GM12878 (cell line): ENCODE results near the gene MXD1. TPM values are rescaled to one million over a fixed set of nuclear protein-coding genes. Genes with fewer than 3 reads are reported as not detected.

Source experiments
- ATAC-seq: fragments of 200-7000 bp; cut with Tn5 transposase; 3 replicates; pipeline ENCODE4 v1.9.1; 2020; ENCODE audit warnings: mild to moderate bottlenecking, moderate library complexity
- BruUV-seq: library from RNA; stranded (reverse); fragments of 400-500 nt; replicated peaks from 2 replicates; lab custom pipeline; 2021; lab: Mats Ljungman, UMichigan
- CTCF ChIA-PET: fragments of 300-600 bp; sonication (Branson Sonifier 250); formaldehyde crosslinking; extraction: SDS; loops from one replicate; lab custom pipeline; 2021; ENCODE audit warnings: inconsistent platforms; lab: Yijun Ruan, JAX
- POLR2A ChIA-PET: fragments of 350-600 bp; formaldehyde crosslinking; extraction: SDS; loops from one replicate; lab custom pipeline; 2021; ENCODE audit warnings: inconsistent platforms; lab: Charles Lee
- RAD21 ChIA-PET: fragments of 300-600 bp; sonication (Branson Sonifier 250); formaldehyde crosslinking; loops from one replicate; lab custom pipeline; 2023; ENCODE audit warnings: antibody characterized with exemption; ENCODE audit not compliant: unreplicated experiment; lab: Charles Lee
- SMC1A ChIA-PET: fragments of 300-600 bp; sonication (Branson Sonifier 250); formaldehyde crosslinking; loops from one replicate; lab custom pipeline; 2023; ENCODE audit not compliant: unreplicated experiment, uncharacterized antibody; lab: Charles Lee
- DNase-seq: peaks from one replicate; pipeline ENCODE4 v3.0.0-alpha.2; 2011; ENCODE audit warnings: low read depth, low spot score
- FAIRE-seq: peaks from 3 replicates; lab custom pipeline; 2011; peaks lifted over from hg19 to GRCh38; lab: Jason Lieb, UNC
- H2AFZ ChIP-seq: 2 replicates; pipeline ENCODE4 v1.6.0; 2011; ENCODE audit warnings: low read depth, low read length, control low read depth; ENCODE audit not compliant: control insufficient read depth
- H3K27ac ChIP-seq: 2 replicates; pipeline ENCODE4 v1.5.1; 2011; ENCODE audit warnings: control low read depth; ENCODE audit not compliant: control insufficient read depth, insufficient read depth
- H3K27me3 ChIP-seq, 2 experiments: replicated peaks in 1 of 2; 2 replicates each; pipeline versions ENCODE4 v1.6.0 to v1.6.1; 2011; ENCODE audit warnings: low read length in 1 of 2; ENCODE audit not compliant: control insufficient read depth in 2 of 2, insufficient read depth in 2 of 2
- H3K36me3 ChIP-seq, 2 experiments: 2 replicates each; pipeline ENCODE4 v1.5.1; 2011; ENCODE audit warnings: low read length in 1 of 2; ENCODE audit not compliant: control insufficient read depth in 2 of 2, insufficient read depth in 2 of 2
- H3K4me1 ChIP-seq: 2 replicates; pipeline ENCODE4 v1.6.1; 2011; ENCODE audit warnings: mild to moderate bottlenecking, low read length, moderate library complexity, mixed read lengths; ENCODE audit not compliant: control insufficient read depth, insufficient read depth
- H3K4me2 ChIP-seq: 2 replicates; pipeline ENCODE4 v1.6.0; 2011; ENCODE audit warnings: control low read depth; ENCODE audit not compliant: control insufficient read depth, insufficient read depth
- H3K4me3 ChIP-seq: fragments of 200-600 bp; sonication (generic); 2 replicates; pipeline ENCODE4 v1.5.1; 2016
- H3K79me2 ChIP-seq: 2 replicates; pipeline ENCODE4 v1.6.0; 2011; ENCODE audit warnings: low read length; ENCODE audit not compliant: control insufficient read depth, insufficient read depth
- H3K9ac ChIP-seq: 2 replicates; pipeline ENCODE4 v1.8.0; 2011; ENCODE audit warnings: low read length, control low read depth, mixed read lengths; ENCODE audit not compliant: control insufficient read depth, insufficient read depth
- H3K9me3 ChIP-seq: replicated peaks from 3 replicates; pipeline ENCODE4 v1.5.1; 2011; ENCODE audit warnings: mild to moderate bottlenecking, low read length; ENCODE audit not compliant: control insufficient read depth, insufficient read depth
- H4K20me1 ChIP-seq: 2 replicates; pipeline ENCODE4 v1.6.0; 2011; ENCODE audit not compliant: control insufficient read depth, insufficient read depth
- NFYA ChIP-seq: IDR thresholded peaks from 2 replicates; pipeline ENCODE4 v1.6.1; 2011; ENCODE audit warnings: low read depth, mild to moderate bottlenecking, low read length, improper control_type of control experiment, borderline replicate concordance
- YY1 ChIP-seq: IDR thresholded peaks from 2 replicates; pipeline ENCODE4 v1.6.1; 2011; ENCODE audit warnings: low read depth, mild to moderate bottlenecking, low read length
- WGBS: methylation state at CpG from one replicate; pipeline ENCODE4 v1.1.6; 2016; ENCODE audit warnings: low lambda C conversion rate; ENCODE audit not compliant: insufficient replicate concordance, insufficient coverage; ENCODE audit errors: missing lambda C conversion rate; 5-methylcytosine and 5-hydroxymethylcytosine counted together
- in situ Hi-C: fragments of 300-500 bp; cut with MboI; formaldehyde crosslinking; loops from 9 replicates; pipeline ENCODE4 v1.14.3; 2018; ENCODE audit warnings: mixed read lengths
- intact Hi-C: fragments of 100-400 bp; cut with micrococcal nuclease; formaldehyde crosslinking; loops from one replicate; pipeline ENCODE4 v1.14.2; 2022; ENCODE audit not compliant: unreplicated experiment
- polyA plus RNA-seq, 11 experiments: library from polyadenylated mRNA; depleted of rRNA in 4 of 11; unstranded in 6 of 11; stranded (reverse) in 5 of 11; fragments of >200 nt; fragmentation: Nextera tagmentation in 4 of 11; fragmentation: Illumina TruSeq in 1 of 11; extraction: Ambion mirVana in 4 of 11; extraction: Trizol in 1 of 11; gene quantifications; 1 replicate in 1 of 11; 2 replicates in 10 of 11; pipeline versions ENCODE4 v1.2.1 to v1.2.3, GENCODE V29; 2011 to 2016; ENCODE audit warnings: inconsistent platforms in 2 of 11, missing spikeins in 2 of 11, low read depth in 1 of 11
- total RNA-seq, 4 experiments: library from RNA; depleted of rRNA in 3 of 4; stranded (reverse); fragments of >200 nt in 3 of 4; fragmentation: Illumina TruSeq in 1 of 4; extraction: Trizol in 1 of 4; gene quantifications; 2 replicates each; pipeline versions ENCODE4 v1.2.1 to v1.2.3, GENCODE V29; 2013 to 2021
- TF ChIP-seq, protein P1 (sequence below): fragments of 450-650 bp; IDR thresholded peaks from 2 replicates; pipeline ENCODE4 v1.6.1; 2018; ENCODE audit warnings: mild to moderate bottlenecking, low read depth, moderate library complexity; ENCODE audit not compliant: partially characterized antibody
- TF ChIP-seq, protein P2 (sequence below): IDR thresholded peaks from 2 replicates; pipeline ENCODE4 v1.6.1; 2011; ENCODE audit warnings: low read depth, mild to moderate bottlenecking, low read length, moderate library complexity, borderline replicate concordance; ENCODE audit errors: extremely low read depth

Gene MXD1
- total and polyA plus RNA-seq, 10 of the 15 experiments (the other 5 are each of a cell fraction or from before 2014, with no cell fraction given): 2.2 to 10.2 (median 3.3) TPM

DNA sequence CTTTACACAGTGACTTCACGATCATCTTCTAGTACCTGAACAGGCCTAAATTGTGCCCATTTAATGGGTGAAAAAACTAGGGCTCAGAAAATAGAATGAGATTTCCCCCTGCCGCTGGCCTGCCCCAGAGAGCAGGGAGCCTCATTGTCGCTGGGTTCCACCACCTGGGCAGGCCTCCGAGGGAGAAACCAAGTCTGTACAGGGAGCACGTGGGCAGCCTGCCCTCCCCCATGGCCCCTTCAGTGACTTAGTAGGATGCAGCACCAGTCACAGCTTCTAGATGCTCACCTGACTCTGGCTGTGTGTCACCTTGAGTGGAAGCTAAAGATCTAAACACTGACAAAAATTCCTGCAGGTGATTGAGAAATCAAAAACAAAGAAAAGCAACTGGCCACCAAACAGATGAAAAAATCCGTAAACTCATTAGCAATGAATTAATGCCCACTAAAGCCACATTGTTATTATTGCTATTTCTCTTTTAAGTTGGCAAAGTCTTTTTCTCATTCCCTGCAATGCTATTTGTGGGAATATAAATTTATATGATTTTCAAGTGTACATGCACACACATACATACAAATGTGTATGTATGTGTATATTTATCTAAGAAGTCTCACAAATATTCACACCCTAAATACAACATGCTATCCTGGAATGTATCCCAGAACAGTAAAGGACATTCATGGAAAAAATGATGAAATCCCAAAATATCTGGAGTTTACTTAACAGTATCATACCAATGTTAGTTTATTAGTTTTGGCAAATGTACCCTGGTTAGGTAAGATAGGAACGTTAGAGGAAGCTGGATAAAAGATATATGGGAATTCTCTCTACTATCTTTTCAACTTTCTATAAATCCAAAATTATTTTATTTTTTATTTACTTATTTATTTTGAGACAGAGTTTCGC, 65.2 kb downstream of the MXD1 start (continued):
- TF ChIP-seq, protein P1, sequence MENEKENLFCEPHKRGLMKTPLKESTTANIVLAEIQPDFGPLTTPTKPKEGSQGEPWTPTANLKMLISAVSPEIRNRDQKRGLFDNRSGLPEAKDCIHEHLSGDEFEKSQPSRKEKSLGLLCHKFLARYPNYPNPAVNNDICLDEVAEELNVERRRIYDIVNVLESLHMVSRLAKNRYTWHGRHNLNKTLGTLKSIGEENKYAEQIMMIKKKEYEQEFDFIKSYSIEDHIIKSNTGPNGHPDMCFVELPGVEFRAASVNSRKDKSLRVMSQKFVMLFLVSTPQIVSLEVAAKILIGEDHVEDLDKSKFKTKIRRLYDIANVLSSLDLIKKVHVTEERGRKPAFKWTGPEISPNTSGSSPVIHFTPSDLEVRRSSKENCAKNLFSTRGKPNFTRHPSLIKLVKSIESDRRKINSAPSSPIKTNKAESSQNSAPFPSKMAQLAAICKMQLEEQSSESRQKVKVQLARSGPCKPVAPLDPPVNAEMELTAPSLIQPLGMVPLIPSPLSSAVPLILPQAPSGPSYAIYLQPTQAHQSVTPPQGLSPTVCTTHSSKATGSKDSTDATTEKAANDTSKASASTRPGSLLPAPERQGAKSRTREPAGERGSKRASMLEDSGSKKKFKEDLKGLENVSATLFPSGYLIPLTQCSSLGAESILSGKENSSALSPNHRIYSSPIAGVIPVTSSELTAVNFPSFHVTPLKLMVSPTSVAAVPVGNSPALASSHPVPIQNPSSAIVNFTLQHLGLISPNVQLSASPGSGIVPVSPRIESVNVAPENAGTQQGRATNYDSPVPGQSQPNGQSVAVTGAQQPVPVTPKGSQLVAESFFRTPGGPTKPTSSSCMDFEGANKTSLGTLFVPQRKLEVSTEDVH: no peak

- no peaks in the 10 kb centered on the region for H3K9me3 ChIP-seq
- H3K36me3 ChIP-seq: no peaks in the 10 kb centered on the region
- FAIRE-seq: no peak
- no peak overlapping the region for H3K4me2 ChIP-seq
- POLR2A ChIA-PET: no interaction called here
- no peak overlapping the region for H3K9ac ChIP-seq
- in situ Hi-C loops (no loop called here), intact Hi-C loops (no loop called here)
- no peak for ATAC-seq
- RAD21 ChIA-PET: no interaction called here
- H2AFZ ChIP-seq: no peak overlapping the region
- no peaks in the 10 kb centered on the region for H3K4me1 ChIP-seq
- no TSS peak for BruUV-seq
- CTCF ChIA-PET: no interaction called here
- H3K27ac ChIP-seq: no peak overlapping the region
- DNase-seq: no peak
- no peaks in the 10 kb centered on the region for H4K20me1 ChIP-seq
- TF ChIP-seq YY1: no peak
- TF ChIP-seq, protein P2, sequence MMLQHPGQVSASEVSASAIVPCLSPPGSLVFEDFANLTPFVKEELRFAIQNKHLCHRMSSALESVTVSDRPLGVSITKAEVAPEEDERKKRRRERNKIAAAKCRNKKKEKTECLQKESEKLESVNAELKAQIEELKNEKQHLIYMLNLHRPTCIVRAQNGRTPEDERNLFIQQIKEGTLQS: no peak
- TF ChIP-seq NFYA: no peak
- WGBS: 74% methylated on average over 3 of the region's 3 CpGs
- H3K79me2 ChIP-seq: no peaks in the 10 kb centered on the region
- no peaks in the 10 kb centered on the region for H3K27me3 ChIP-seq
- SMC1A ChIA-PET: no interaction called here
- H3K4me3 ChIP-seq: no peak overlapping the region
Measured at GRCh38 chr2:69983392-69983966, 68.6 kb downstream of the MXD1 start.
